A549 (cell line): ENCODE measurements around the gene CDH6. TPM values are rescaled to one million over a fixed set of nuclear protein-coding genes. Genes with fewer than 3 reads are reported as not detected.

Experiments used
- ATAC-seq, 2 experiments: fragments of 200-7000 bp in 1 of 2; fragments of >200 bp in 1 of 2; cut with Nextera tagmentation in 1 of 2; cut with Tn5 transposase in 1 of 2; 3 replicates each; pipeline versions ENCODE4 v1.8.0 to v1.9.1; 2018 to 2020; ENCODE audit warnings: mild to moderate bottlenecking in 1 of 2, moderate library complexity in 1 of 2
- CTCF ChIA-PET: fragments of 300-600 bp; sonication (Branson Sonifier 250); formaldehyde crosslinking; extraction: SDS; loops from one replicate; lab custom pipeline; 2021; ENCODE audit warnings: antibody characterized with exemption, inconsistent platforms; lab: Yijun Ruan, JAX
- POLR2A ChIA-PET: fragments of 350-600 bp; formaldehyde crosslinking; extraction: SDS; loops from one replicate; lab custom pipeline; 2021; ENCODE audit warnings: antibody characterized with exemption, inconsistent platforms; lab: Yijun Ruan, JAX
- DNase-seq, 2 experiments: peaks; one replicate each; pipeline versions ENCODE4 v3.0.0 to v3.0.0-alpha.2; 2011 to 2016; ENCODE audit warnings: low read depth in 1 of 2, low spot score in 1 of 2
- FAIRE-seq: peaks from 2 replicates; lab custom pipeline; 2011; peaks lifted over from hg19 to GRCh38; lab: Jason Lieb, UNC
- H3K27ac ChIP-seq, 2 experiments: fragments of >200 bp; sonication (Bioruptor Twin); formaldehyde crosslinking; 3 replicates each; pipeline ENCODE4 v1.5.1; 2016 to 2017
- H3K4me1 ChIP-seq: fragments of >200 bp; sonication (Bioruptor Twin); formaldehyde crosslinking; 3 replicates; pipeline ENCODE4 v1.6.1; 2016
- H3K4me2 ChIP-seq: fragments of >200 bp; sonication (Bioruptor Twin); formaldehyde crosslinking; 3 replicates; pipeline ENCODE4 v1.6.1; 2016
- H3K4me3 ChIP-seq: fragments of >200 bp; sonication (Bioruptor Twin); formaldehyde crosslinking; 3 replicates; pipeline ENCODE4 v1.5.1; 2016
- H3K9me3 ChIP-seq: fragments of >200 bp; sonication (Bioruptor Twin); formaldehyde crosslinking; 3 replicates; pipeline ENCODE4 v1.6.1; 2016
- CEBPB ChIP-seq, 2 experiments: fragments of >200 bp in 1 of 2; sonication (Bioruptor Twin) in 1 of 2; formaldehyde crosslinking in 1 of 2; IDR thresholded peaks; 2 replicates each; pipeline ENCODE4 v1.6.1; 2012 to 2016
- CHD2 ChIP-seq: fragments of 150-350 bp; IDR thresholded peaks from 2 replicates; pipeline ENCODE4 v1.6.1; 2014; ENCODE audit warnings: low read length; ENCODE audit not compliant: partially characterized antibody
- EP300 ChIP-seq, 2 experiments: fragments of >200 bp; sonication (Bioruptor Twin); formaldehyde crosslinking; IDR thresholded peaks; 2 replicates in 1 of 2; 3 replicates in 1 of 2; pipeline ENCODE4 v1.6.1; 2016 to 2017
- FOSB ChIP-seq: fragments of 250-450 bp; sonication (Bioruptor Pico); IDR thresholded peaks from 2 replicates; pipeline ENCODE4 v1.5.0; 2020; ENCODE audit warnings: mild to moderate bottlenecking, moderate library complexity
- HDAC2 ChIP-seq: fragments of 200-600 bp; sonication (generic); IDR thresholded peaks from 2 replicates; pipeline ENCODE4 v1.6.1; 2016
- HEYL ChIP-seq: fragments of 250-450 bp; sonication (Bioruptor Pico); IDR thresholded peaks from 2 replicates; pipeline ENCODE4 v1.8.0; 2021; ENCODE audit warnings: mild to moderate bottlenecking, moderate library complexity
- HOXB13 ChIP-seq: fragments of 250-450 bp; sonication (Bioruptor Pico); IDR thresholded peaks from 2 replicates; pipeline ENCODE4 v1.5.0; 2020; ENCODE audit warnings: low read depth, mild to moderate bottlenecking, moderate library complexity
- JUNB ChIP-seq: fragments of >200 bp; sonication (Bioruptor Twin); formaldehyde crosslinking; IDR thresholded peaks from 2 replicates; pipeline ENCODE4 v1.6.1; 2016
- KDM5A ChIP-seq: fragments of 200-600 bp; sonication (generic); IDR thresholded peaks from 2 replicates; pipeline ENCODE4 v1.6.1; 2016; ENCODE audit warnings: antibody characterized with exemption, mild to moderate bottlenecking
- MAZ ChIP-seq: fragments of 150-350 bp; IDR thresholded peaks from 2 replicates; pipeline ENCODE4 v1.6.1; 2014; ENCODE audit warnings: antibody characterized with exemption, low read depth, low read length, borderline replicate concordance
- MYC ChIP-seq: IDR thresholded peaks from 2 replicates; pipeline ENCODE4 v1.6.1; 2012; ENCODE audit warnings: mild to moderate bottlenecking, inconsistent platforms, low read length, improper control_type of control experiment, borderline replicate concordance
- NFE2L2 ChIP-seq: fragments of 150-350 bp; conservative IDR thresholded peaks from 2 replicates; pipeline ENCODE4 v1.6.1; 2014; ENCODE audit warnings: low read length
- NPAS2 ChIP-seq: fragments of 250-450 bp; sonication (Bioruptor Pico); IDR thresholded peaks from 2 replicates; pipeline ENCODE4 v1.8.0; 2022; ENCODE audit warnings: mild to moderate bottlenecking, moderate library complexity, borderline replicate concordance
- NR3C1 ChIP-seq: fragments of >200 bp; sonication (Bioruptor Twin); formaldehyde crosslinking; IDR thresholded peaks from 3 replicates; pipeline ENCODE4 v1.6.1; 2017
- POLR2AphosphoS2 ChIP-seq: conservative IDR thresholded peaks from 2 replicates; pipeline ENCODE4 v1.6.1; 2012; ENCODE audit warnings: low read length, improper control_type of control experiment, inconsistent platforms
- RNF2 ChIP-seq: fragments of 200-600 bp; sonication (generic); IDR thresholded peaks from 2 replicates; pipeline ENCODE4 v1.6.1; 2016; ENCODE audit warnings: low read depth, mild to moderate bottlenecking, antibody characterized with exemption, moderate library complexity, borderline replicate concordance
- SREBF2 ChIP-seq: fragments of 450-650 bp; IDR thresholded peaks from 2 replicates; pipeline ENCODE4 v1.6.1; 2014; ENCODE audit warnings: mild to moderate bottlenecking, moderate library complexity
- TFCP2L1 ChIP-seq: fragments of 250-450 bp; sonication (Bioruptor Pico); IDR thresholded peaks from 2 replicates; pipeline ENCODE4 v1.5.0; 2021; ENCODE audit warnings: mild to moderate bottlenecking
- TP53 ChIP-seq: fragments of 250-450 bp; sonication (Bioruptor Pico); IDR thresholded peaks from 2 replicates; pipeline ENCODE4 v1.5.0; 2021; ENCODE audit warnings: mild to moderate bottlenecking, moderate library complexity
- ZC3H11A ChIP-seq: fragments of 450-650 bp; IDR thresholded peaks from 2 replicates; pipeline ENCODE4 v1.6.1; 2014; ENCODE audit warnings: antibody characterized with exemption, mild to moderate bottlenecking
- ZFP36 ChIP-seq: fragments of 450-650 bp; IDR thresholded peaks from 2 replicates; pipeline ENCODE4 v1.6.1; 2014; ENCODE audit warnings: borderline replicate concordance; ENCODE audit not compliant: partially characterized antibody
- ZSCAN20 ChIP-seq: fragments of 250-450 bp; sonication (Bioruptor Pico); IDR thresholded peaks from 2 replicates; pipeline ENCODE4 v1.8.0; 2022; ENCODE audit warnings: mild to moderate bottlenecking, moderate library complexity
- WGBS: methylation state at CpG from one replicate; pipeline ENCODE4 v1.1.6; 2017; ENCODE audit errors: missing lambda C conversion rate; 5-methylcytosine and 5-hydroxymethylcytosine counted together
- polyA plus RNA-seq, 4 experiments: library from polyadenylated mRNA; depleted of rRNA in 3 of 4; stranded (reverse); fragments of >200 nt; fragmentation: RNase III in 1 of 4; extraction: RNeasy Plus Mini Kit Qiagen cat#74134 plus additional on column Dnase treatment in 1 of 4; gene quantifications; 2 replicates in 3 of 4; 3 replicates in 1 of 4; pipeline ENCODE4 v1.2.3, GENCODE V29; 2011 to 2017
- TF ChIP-seq, protein P1 (sequence below): fragments of >200 bp; sonication (Bioruptor Twin); formaldehyde crosslinking; IDR thresholded peaks from 2 replicates; pipeline ENCODE4 v1.6.1; 2016
- TF ChIP-seq, protein P2 (sequence below): fragments of 200-600 bp; sonication (generic); IDR thresholded peaks from 2 replicates; pipeline ENCODE4 v1.6.1; 2016; ENCODE audit warnings: antibody characterized with exemption, mild to moderate bottlenecking, moderate library complexity
- TF ChIP-seq, protein P3 (sequence below): fragments of 250-450 bp; sonication (Bioruptor Pico); IDR thresholded peaks from 2 replicates; pipeline ENCODE4 v1.5.0; 2021; ENCODE audit warnings: mild to moderate bottlenecking, moderate library complexity, borderline replicate concordance

Gene CDH6
- polyA plus RNA-seq, 2 of the 4 experiments (the other 2 are of a cell fraction), result 0.25 to 0.61 TPM

DNA sequence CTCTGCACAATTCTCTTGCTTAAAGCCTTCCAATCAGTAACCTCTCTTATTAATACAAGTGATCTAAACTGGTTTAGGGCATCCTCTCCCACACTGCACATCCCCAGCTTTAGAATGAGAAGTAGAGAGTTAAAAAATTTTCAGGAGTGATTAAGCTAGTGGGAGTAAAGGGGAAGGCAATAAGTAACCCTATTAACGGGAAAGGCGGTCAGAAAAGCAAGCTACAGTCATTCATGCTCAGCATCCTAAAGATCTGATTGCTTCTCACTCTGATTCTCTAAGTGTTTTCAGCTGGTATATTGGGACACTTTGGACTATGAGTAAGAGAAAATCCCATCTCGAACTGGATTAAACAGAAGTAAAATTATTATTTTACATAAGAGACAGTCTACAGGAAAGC lies 15.8 kb downstream of the CDH6 start:
- FAIRE-seq, result no peak
- TF ChIP-seq TP53, result no peak
- TF ChIP-seq, protein P1, sequence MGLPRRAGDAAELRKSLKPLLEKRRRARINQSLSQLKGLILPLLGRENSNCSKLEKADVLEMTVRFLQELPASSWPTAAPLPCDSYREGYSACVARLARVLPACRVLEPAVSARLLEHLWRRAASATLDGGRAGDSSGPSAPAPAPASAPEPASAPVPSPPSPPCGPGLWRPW, result no peak
- TF ChIP-seq HDAC2, result no peak
- no peak for TF ChIP-seq EP300 (IDR thresholded peaks at IDR 0.05)
- no peak for TF ChIP-seq ZFP36
- TF ChIP-seq ZSCAN20 (CRISPR knock-in tag), result no peak
- no peak for TF ChIP-seq MAZ
- TF ChIP-seq HOXB13 (CRISPR knock-in tag), result no peak
- TF ChIP-seq POLR2AphosphoS2, result no peak
- no peak for TF ChIP-seq NPAS2 (CRISPR knock-in tag)
- TF ChIP-seq SREBF2, result no peak
- no peak for TF ChIP-seq HEYL (CRISPR knock-in tag)
- no peak for TF ChIP-seq NFE2L2
- POLR2A ChIA-PET, result no interaction called here
- DNase-seq, result no peak
- ATAC-seq, result no peak
- Histone ChIP-seq H3K27ac (no peak overlapping the region), H3K4me2 (no peak overlapping the region), H3K9me3 (no peaks in the 10 kb centered on the region), H3K4me3 (no peak overlapping the region), H3K4me1 (no peaks in the 10 kb centered on the region)
- CTCF ChIA-PET, result interaction anchor here (0.7 to 2.3 kb wide), 3 partner anchors 9 to 23 kb away, joined by 3 to 6 read pairs (median 5); no protein-coding TSS in a partner anchor
- WGBS, result 24% methylated on average over 3 of the region's 3 CpGs

DNA sequence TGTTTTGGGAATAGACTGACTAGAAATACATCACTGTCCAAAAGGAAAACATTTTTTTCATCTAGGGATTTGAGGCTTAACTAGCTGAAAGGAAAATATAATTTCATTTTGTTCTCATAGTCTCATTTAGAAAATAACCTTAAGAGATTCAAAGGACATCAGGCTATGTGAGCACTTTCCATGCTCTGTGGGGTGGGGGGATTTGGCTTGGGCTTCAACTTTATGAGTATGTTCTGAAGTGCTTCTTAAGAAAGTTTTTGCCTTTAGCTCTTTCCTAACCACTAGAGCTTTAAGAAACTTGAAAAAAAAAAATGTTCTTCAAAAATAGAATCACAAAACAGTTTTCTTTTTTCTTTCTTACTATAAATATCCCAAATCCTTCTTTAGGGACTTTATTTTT lies 17.6 kb downstream of the CDH6 start:
- Histone ChIP-seq H3K9me3 (no peaks in the 10 kb centered on the region), H3K27ac (no peak overlapping the region), H3K4me1 (no peaks in the 10 kb centered on the region), H3K4me2 (no peak overlapping the region), H3K4me3 (no peak overlapping the region)
- no peak for ATAC-seq
- TF ChIP-seq RNF2, result no peak
- TF ChIP-seq MYC, result no peak
- CTCF ChIA-PET, result no interaction called here
- POLR2A ChIA-PET, result no interaction called here
- no peak for DNase-seq
- no peak for FAIRE-seq

DNA sequence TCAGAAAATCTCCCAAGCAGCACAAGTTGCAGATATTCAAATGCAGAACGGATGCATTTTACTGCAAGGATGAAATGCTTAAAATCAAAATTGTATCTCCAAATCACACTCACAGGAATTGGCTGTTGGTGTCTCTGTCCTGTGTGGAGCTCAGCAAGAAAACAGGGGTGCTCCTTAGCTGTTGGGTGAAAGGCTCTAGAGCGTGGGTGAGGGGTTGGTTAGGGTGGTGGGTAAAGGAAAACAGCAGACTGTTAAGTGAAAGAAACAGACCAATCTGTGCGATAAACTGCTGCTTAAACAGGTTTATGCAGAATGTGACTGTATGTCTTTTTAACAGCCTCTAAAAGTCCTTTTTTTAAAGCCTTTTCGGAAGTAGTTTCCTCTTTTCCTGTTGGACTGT lies 19.8 kb downstream of the CDH6 start:
- Histone ChIP-seq H3K4me2 (no peak overlapping the region), H3K4me1 (no peaks in the 10 kb centered on the region), H3K9me3 (no peaks in the 10 kb centered on the region), H3K4me3 (no peak overlapping the region), H3K27ac (no peak overlapping the region)
- ChIA-PET CTCF (interaction anchor here (0.6 to 2.5 kb wide), 2 partner anchors 19 to 23 kb away, joined by 3 to 11 read pairs; no protein-coding TSS in a partner anchor), POLR2A (no interaction called here)
- no peak for FAIRE-seq
- 51% methylated on average over 4 of the region's 4 CpGs for WGBS
- DNase-seq, result no peak
- no peak for ATAC-seq
- TF ChIP-seq CHD2, result no peak
- TF ChIP-seq, protein P2, sequence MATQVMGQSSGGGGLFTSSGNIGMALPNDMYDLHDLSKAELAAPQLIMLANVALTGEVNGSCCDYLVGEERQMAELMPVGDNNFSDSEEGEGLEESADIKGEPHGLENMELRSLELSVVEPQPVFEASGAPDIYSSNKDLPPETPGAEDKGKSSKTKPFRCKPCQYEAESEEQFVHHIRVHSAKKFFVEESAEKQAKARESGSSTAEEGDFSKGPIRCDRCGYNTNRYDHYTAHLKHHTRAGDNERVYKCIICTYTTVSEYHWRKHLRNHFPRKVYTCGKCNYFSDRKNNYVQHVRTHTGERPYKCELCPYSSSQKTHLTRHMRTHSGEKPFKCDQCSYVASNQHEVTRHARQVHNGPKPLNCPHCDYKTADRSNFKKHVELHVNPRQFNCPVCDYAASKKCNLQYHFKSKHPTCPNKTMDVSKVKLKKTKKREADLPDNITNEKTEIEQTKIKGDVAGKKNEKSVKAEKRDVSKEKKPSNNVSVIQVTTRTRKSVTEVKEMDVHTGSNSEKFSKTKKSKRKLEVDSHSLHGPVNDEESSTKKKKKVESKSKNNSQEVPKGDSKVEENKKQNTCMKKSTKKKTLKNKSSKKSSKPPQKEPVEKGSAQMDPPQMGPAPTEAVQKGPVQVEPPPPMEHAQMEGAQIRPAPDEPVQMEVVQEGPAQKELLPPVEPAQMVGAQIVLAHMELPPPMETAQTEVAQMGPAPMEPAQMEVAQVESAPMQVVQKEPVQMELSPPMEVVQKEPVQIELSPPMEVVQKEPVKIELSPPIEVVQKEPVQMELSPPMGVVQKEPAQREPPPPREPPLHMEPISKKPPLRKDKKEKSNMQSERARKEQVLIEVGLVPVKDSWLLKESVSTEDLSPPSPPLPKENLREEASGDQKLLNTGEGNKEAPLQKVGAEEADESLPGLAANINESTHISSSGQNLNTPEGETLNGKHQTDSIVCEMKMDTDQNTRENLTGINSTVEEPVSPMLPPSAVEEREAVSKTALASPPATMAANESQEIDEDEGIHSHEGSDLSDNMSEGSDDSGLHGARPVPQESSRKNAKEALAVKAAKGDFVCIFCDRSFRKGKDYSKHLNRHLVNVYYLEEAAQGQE, result no peak
- TF ChIP-seq ZC3H11A, result no peak
- TF ChIP-seq TFCP2L1 (CRISPR knock-in tag), result no peak
- TF ChIP-seq FOSB, result no peak
- TF ChIP-seq MYC, result no peak
- no peak for TF ChIP-seq NFE2L2
- TF ChIP-seq, protein P3, sequence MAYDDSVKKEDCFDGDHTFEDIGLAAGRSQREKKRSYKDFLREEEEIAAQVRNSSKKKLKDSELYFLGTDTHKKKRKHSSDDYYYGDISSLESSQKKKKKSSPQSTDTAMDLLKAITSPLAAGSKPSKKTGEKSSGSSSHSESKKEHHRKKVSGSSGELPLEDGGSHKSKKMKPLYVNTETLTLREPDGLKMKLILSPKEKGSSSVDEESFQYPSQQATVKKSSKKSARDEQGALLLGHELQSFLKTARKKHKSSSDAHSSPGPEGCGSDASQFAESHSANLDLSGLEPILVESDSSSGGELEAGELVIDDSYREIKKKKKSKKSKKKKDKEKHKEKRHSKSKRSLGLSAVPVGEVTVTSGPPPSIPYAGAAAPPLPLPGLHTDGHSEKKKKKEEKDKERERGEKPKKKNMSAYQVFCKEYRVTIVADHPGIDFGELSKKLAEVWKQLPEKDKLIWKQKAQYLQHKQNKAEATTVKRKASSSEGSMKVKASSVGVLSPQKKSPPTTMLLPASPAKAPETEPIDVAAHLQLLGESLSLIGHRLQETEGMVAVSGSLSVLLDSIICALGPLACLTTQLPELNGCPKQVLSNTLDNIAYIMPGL (CRISPR knock-in tag), result no peak
- TF ChIP-seq JUNB, result no peak
- TF ChIP-seq, protein P1, result no peak
- no peak for TF ChIP-seq KDM5A
- TF ChIP-seq NR3C1, result no peak
- TF ChIP-seq CEBPB (IDR thresholded peaks at IDR 0.05), result no peak
